Stimulated activated CD4-positive, alpha-beta T cell treated with anti-CD3 and anti-CD28 coated beads, Interleukin-1b, Interleukin-23, amount 100 ng/mL, for 1 hour (primary cell): ENCODE results near the gene NQO2.
"Not testable (repeated sequence)": the region's sequence is repeated elsewhere in the genome, so short reads cannot be mapped to it uniquely, and the experiment has no call there.

Experiments
- DNase-seq, 2 donors: peaks; one replicate each; pipeline ENCODE4 v3.0.0-alpha.2; 2020; ENCODE audit warnings: low read depth in 2 of 2

NQO2 gene

GRCh38 chr6:3013901-3014674 is 14.4 kb downstream of the NQO2 start:
- DNase-seq = no peak

- DNase-seq = no peak
Observed at GRCh38 chr6:3014675-3015066, 15.0 kb downstream of the NQO2 start.

GRCh38 chr6:3015144-3015543 is 15.4 kb downstream of the NQO2 start:
- DNase-seq = no peak

GRCh38 chr6:3016473-3017280 is 17.0 kb downstream of the NQO2 start:
- no peak for DNase-seq

- no peak for DNase-seq
Observed at GRCh38 chr6:3017304-3017703, 17.6 kb downstream of the NQO2 start.

GRCh38 chr6:3019065-3019464 is 19.4 kb downstream of the NQO2 start:
- no peak for DNase-seq

- DNase-seq = no peak
Observed at GRCh38 chr6:3019749-3020320, 20.1 kb downstream of the NQO2 start.

GRCh38 chr6:3020976-3021598 is 21.4 kb downstream of the NQO2 start:
- DNase-seq = not testable (repeated sequence)

- DNase-seq = no peak
Observed at GRCh38 chr6:3022765-3023662, 23.3 kb downstream of the NQO2 start.

- peak; percentile 73 to 74 for DNase-seq
Observed at GRCh38 chr6:3023663-3024483, 24.2 kb downstream of the NQO2 start.

- DNase-seq = no peak
Observed at GRCh38 chr6:3026791-3027626, 27.3 kb downstream of the NQO2 start.

- not testable (repeated sequence) for DNase-seq
Observed at GRCh38 chr6:3028156-3028555, 28.5 kb downstream of the NQO2 start.

- DNase-seq = no peak
Observed at GRCh38 chr6:3031857-3032640, 32.4 kb downstream of the NQO2 start.

- no peak for DNase-seq
Observed at GRCh38 chr6:3032986-3033385, 33.3 kb downstream of the NQO2 start.

- no peak for DNase-seq
Observed at GRCh38 chr6:3033652-3034051, 34.0 kb downstream of the NQO2 start.

- DNase-seq = no peak
Observed at GRCh38 chr6:3035397-3035796, 35.7 kb downstream of the NQO2 start.

GRCh38 chr6:3036861-3037637 is 37.4 kb downstream of the NQO2 start:
- DNase-seq = no peak
